GM23248 (cell line): Measurements from ENCODE around the gene RIPK3. TPM values are rescaled to one million over a fixed set of nuclear protein-coding genes. Genes with fewer than 3 reads are reported as not detected.

Source experiments
- DNase-seq: peaks from one replicate; pipeline ENCODE4 v3.0.0-alpha.2; 2015
- H2AFZ ChIP-seq: fragments of 200-600 bp; sonication (generic); 2 replicates; pipeline ENCODE4 v1.6.1; 2016; ENCODE audit warnings: antibody characterized with exemption
- H3F3A ChIP-seq: fragments of 200-600 bp; sonication (generic); 2 replicates; pipeline ENCODE4 v1.6.1; 2016; ENCODE audit warnings: mild to moderate bottlenecking, antibody characterized with exemption, mixed run types; ENCODE audit not compliant: insufficient read depth
- H3K27ac ChIP-seq: fragments of 200-600 bp; sonication (generic); 2 replicates; pipeline ENCODE4 v1.5.1; 2016; ENCODE audit warnings: mild to moderate bottlenecking
- H3K27me3 ChIP-seq: fragments of 200-600 bp; sonication (generic); replicated peaks from 2 replicates; pipeline ENCODE4 v1.6.1; 2016; ENCODE audit warnings: mild to moderate bottlenecking; ENCODE audit not compliant: insufficient read depth
- H3K36me3 ChIP-seq: fragments of 200-600 bp; sonication (generic); 2 replicates; pipeline ENCODE4 v1.6.1; 2016; ENCODE audit warnings: low read depth, mild to moderate bottlenecking
- H3K4me1 ChIP-seq: fragments of 200-600 bp; sonication (generic); 2 replicates; pipeline ENCODE4 v1.6.1; 2016; ENCODE audit warnings: mild to moderate bottlenecking; ENCODE audit not compliant: insufficient read depth
- H3K4me2 ChIP-seq: fragments of 200-600 bp; sonication (generic); one replicate; pipeline ENCODE4 v1.6.1; 2016; ENCODE audit warnings: mild to moderate bottlenecking; ENCODE audit not compliant: unreplicated experiment
- H3K4me3 ChIP-seq: fragments of 200-600 bp; sonication (generic); 2 replicates; pipeline ENCODE4 v1.5.1; 2016; ENCODE audit warnings: mild to moderate bottlenecking
- H3K79me2 ChIP-seq: fragments of 200-600 bp; sonication (generic); 2 replicates; pipeline ENCODE4 v1.6.1; 2016; ENCODE audit warnings: mild to moderate bottlenecking; ENCODE audit not compliant: insufficient read depth
- H3K9ac ChIP-seq: fragments of 200-600 bp; sonication (generic); 2 replicates; pipeline ENCODE4 v1.6.1; 2016; ENCODE audit warnings: mild to moderate bottlenecking
- H3K9me2 ChIP-seq: fragments of 200-600 bp; sonication (generic); 2 replicates; pipeline ENCODE4 v1.6.1; 2016; ENCODE audit warnings: mixed run types, mild to moderate bottlenecking, moderate library complexity; ENCODE audit not compliant: insufficient read depth
- H3K9me3 ChIP-seq: fragments of 200-600 bp; sonication (generic); one replicate; pipeline ENCODE4 v1.6.1; 2017; ENCODE audit warnings: low read depth
- H4K20me1 ChIP-seq: fragments of 200-600 bp; sonication (generic); 2 replicates; pipeline ENCODE4 v1.6.0; 2016; ENCODE audit not compliant: insufficient read depth
- EZH2 ChIP-seq: fragments of 200-600 bp; sonication (generic); IDR thresholded peaks from 2 replicates; pipeline ENCODE4 v1.6.1; 2018; ENCODE audit warnings: antibody characterized with exemption, mild to moderate bottlenecking; ENCODE audit not compliant: insufficient read depth, poor library complexity, severe bottlenecking
- EZH2phosphoT487 ChIP-seq: fragments of 200-600 bp; sonication (generic); IDR thresholded peaks from 2 replicates; pipeline ENCODE4 v1.6.1; 2018; ENCODE audit warnings: antibody characterized with exemption, moderate library complexity, mild to moderate bottlenecking, low read depth; ENCODE audit not compliant: insufficient read depth
- whole genome bisulfite sequencing, 2 experiments: methylation state at CpG; one replicate each; pipeline ENCODE4 v1.1.6; 2015 to 2017; ENCODE audit warnings: low lambda C conversion rate in 2 of 2, low coverage in 1 of 2; ENCODE audit errors: missing lambda C conversion rate in 2 of 2; 5-methylcytosine and 5-hydroxymethylcytosine counted together
- in situ Hi-C: fragments of 300-500 bp; cut with MboI; formaldehyde crosslinking; loops from 2 replicates; pipeline ENCODE4 v1.15.0; 2020
- polyA plus RNA-seq: library from polyadenylated mRNA; unstranded; fragments of >200 nt; fragmentation: Nextera tagmentation; extraction: Ambion mirVana; gene quantifications from 2 replicates; pipeline ENCODE4 v1.2.1, GENCODE V29; 2016
- total RNA-seq: library from RNA; depleted of rRNA; stranded (reverse); fragments of >200 nt; shearing (Covaris generic); gene quantifications from 2 replicates; pipeline ENCODE4 v1.2.3, GENCODE V29; 2014

The RIPK3 gene
- total and polyA plus RNA-seq, 2 experiments from 2014 or later: 2.2 to 5.1 TPM

DNA sequence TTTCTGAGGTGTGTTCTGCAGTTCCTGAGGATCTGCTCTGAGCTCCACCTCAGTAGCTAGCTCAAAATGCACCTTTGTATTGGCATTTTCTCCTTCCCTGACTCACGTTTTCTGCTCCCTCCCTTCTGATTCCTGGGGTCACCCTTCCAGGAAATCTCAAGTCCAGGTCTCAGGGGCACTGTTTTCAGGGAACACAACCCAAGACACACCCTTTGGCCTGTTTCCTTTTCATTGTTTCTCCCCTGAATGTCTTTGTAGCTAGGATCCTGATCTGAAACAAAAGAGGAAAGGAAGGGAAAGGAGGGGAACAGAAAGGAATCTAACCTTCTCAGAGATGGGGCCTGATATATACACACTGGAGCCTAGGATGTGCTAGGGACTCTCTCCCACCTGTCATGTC lies 7.3 kb upstream of the RIPK3 start:
- in situ Hi-C loops: no loop called here
- Histone ChIP-seq H3K27me3 (no peaks in the 10 kb centered on the region), H3K79me2 (no peaks in the 10 kb centered on the region), H3K4me3 (no peak overlapping the region), H3K36me3 (no peaks in the 10 kb centered on the region), H3F3A (peaks cover 11% of the 10 kb centered on the region), H3K4me1 (peaks cover 11% of the 10 kb centered on the region), H3K9me3 (no peaks in the 10 kb centered on the region), H4K20me1 (no peaks in the 10 kb centered on the region), H2AFZ (no peak overlapping the region), H3K9ac (no peak overlapping the region), H3K27ac (no peak overlapping the region), H3K9me2 (no peaks in the 10 kb centered on the region), H3K4me2 (no peak overlapping the region)
- 40 to 41% methylated on average over 1 of the region's 1 CpG for whole genome bisulfite sequencing, 2 experiments
- TF ChIP-seq EZH2: no peak
- TF ChIP-seq EZH2phosphoT487: no peak
- DNase-seq: no peak

DNA sequence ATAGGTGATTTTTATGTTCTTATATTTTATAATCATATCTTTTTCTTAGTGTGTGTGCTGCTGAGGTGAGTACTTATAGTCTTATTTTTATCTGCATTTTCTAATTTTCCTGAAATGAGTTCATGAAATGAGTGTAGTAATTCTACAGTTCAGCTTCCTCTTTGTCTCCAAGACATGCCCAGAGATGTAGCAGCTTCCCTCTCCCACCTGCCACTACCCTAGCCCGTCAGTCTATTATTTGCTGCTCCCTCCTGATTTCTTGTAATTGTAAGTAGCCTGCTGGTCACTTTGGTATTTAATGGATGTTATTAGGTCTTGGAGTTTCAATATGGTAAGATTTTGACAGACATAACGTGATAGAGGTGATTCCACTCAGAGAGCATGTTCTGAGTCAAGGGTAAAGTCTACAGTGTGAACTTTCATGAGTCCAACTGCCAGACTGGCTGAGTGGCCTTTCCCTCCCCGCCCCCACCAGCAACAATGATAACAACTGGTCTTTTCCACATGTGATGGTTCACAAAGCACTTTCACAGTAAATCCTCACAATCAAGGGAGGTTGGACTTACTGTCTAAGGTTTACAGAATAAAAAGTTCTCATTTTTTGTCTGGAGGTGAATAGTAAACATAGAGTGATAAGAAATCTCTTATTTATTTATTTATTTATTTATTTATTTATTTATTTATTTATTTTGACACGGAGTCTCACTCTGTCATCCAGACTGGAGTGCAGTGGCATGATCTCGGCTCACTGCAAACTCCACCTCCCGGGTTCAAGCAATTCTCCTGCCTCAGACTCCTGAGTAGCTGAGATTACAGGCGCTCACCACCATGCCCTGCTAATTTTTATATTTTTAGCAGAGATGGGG lies 4.2 kb upstream of the RIPK3 start:
- Histone ChIP-seq H4K20me1 (no peaks in the 10 kb centered on the region), H3K9me2 (no peaks in the 10 kb centered on the region), H3K4me2 (no peak overlapping the region), H3K27ac (no peak overlapping the region), H3K4me3 (no peak overlapping the region), H3K27me3 (no peaks in the 10 kb centered on the region), H3K36me3 (no peaks in the 10 kb centered on the region), H3F3A (no peaks in the 10 kb centered on the region), H3K9ac (no peak overlapping the region), H2AFZ (no peak overlapping the region), H3K4me1 (no peaks in the 10 kb centered on the region), H3K79me2 (no peaks in the 10 kb centered on the region), H3K9me3 (no peaks in the 10 kb centered on the region)
- 80 to 81% methylated on average over 7 of the region's 7 CpGs for WGBS, 2 experiments
- in situ Hi-C loops: no loop called here
- no peak for TF ChIP-seq EZH2
- TF ChIP-seq EZH2phosphoT487: no peak
- DNase-seq: peak; percentile 39

DNA sequence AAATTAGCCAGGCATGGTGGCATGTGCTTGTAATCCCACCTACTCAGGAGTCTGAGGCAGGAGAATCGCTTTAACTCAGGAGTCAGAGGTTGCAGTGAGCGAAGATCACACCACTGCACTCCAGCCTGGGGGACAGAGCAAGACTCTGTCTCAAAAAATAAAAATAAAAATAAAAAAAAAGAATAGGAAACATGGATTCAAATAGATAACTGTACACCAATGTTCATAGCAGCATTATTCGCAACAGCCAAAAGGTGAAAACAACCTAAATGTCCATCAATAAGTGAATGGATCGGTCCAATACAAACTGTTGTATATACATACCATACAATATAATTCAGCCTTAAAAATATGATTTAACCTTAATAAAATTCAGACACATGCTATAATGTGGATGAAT lies 3.1 kb upstream of the RIPK3 start:
- in situ Hi-C loops: no loop called here
- Histone ChIP-seq H3K27me3 (no peaks in the 10 kb centered on the region), H3K4me2 (no peak overlapping the region), H3F3A (no peaks in the 10 kb centered on the region), H3K4me1 (no peaks in the 10 kb centered on the region), H4K20me1 (no peaks in the 10 kb centered on the region), H2AFZ (no peak overlapping the region), H3K27ac (no peak overlapping the region), H3K9me2 (no peaks in the 10 kb centered on the region), H3K9me3 (no peaks in the 10 kb centered on the region), H3K79me2 (no peaks in the 10 kb centered on the region), H3K4me3 (no peak overlapping the region), H3K9ac (no peak overlapping the region), H3K36me3 (no peaks in the 10 kb centered on the region)
- no peak for DNase-seq
- TF ChIP-seq EZH2 (no peak), EZH2phosphoT487 (no peak)
- WGBS, 2 experiments: 66 to 71% methylated on average over 4 of the region's 4 CpGs

DNA sequence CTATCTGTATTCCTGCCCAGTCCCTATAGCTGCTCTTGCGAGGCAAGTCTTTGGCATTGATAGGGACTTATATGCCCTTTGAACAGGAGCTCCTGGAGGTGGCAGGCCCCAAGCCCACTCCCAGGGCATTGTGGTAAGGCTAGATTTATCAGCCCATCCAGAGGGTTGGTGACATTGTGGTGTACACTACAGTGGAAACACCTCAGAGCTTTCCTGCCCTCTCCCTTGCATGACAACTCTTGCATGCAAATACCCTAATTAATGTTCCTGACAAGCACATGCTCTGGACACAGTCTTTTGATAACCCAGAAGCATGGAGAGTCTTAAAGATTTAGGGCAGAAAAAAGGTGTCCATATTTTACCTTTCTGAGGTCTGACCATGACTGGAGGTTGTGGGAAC lies 815 bp upstream of the RIPK3 start:
- H3K4me2 ChIP-seq: no peak overlapping the region
- WGBS, 2 experiments: 69% methylated on average over 1 of the region's 1 CpG; no CpG with 5 or more reads in 1 of the 2 experiments
- no peak for DNase-seq
- H3K9ac ChIP-seq: no peak overlapping the region
- no peak for TF ChIP-seq EZH2
- no peak for TF ChIP-seq EZH2phosphoT487
- no peaks in the 10 kb centered on the region for H3K36me3 ChIP-seq
- H3K27me3 ChIP-seq: no peaks in the 10 kb centered on the region
- H3K4me3 ChIP-seq: no peak overlapping the region
- no peak overlapping the region for H2AFZ ChIP-seq
- H3K4me1 ChIP-seq: no peaks in the 10 kb centered on the region
- H4K20me1 ChIP-seq: no peaks in the 10 kb centered on the region
- H3K9me2 ChIP-seq: no peaks in the 10 kb centered on the region
- H3K9me3 ChIP-seq: no peaks in the 10 kb centered on the region
- no peaks in the 10 kb centered on the region for H3F3A ChIP-seq
- H3K27ac ChIP-seq: no peak overlapping the region
- no peaks in the 10 kb centered on the region for H3K79me2 ChIP-seq
- in situ Hi-C loops: no loop called here
